Gastrocnemius medialis (tissue), 4 donors: ENCODE data around the gene SLC8A3. TPM values are rescaled to one million over a fixed set of nuclear protein-coding genes. Genes with fewer than 3 reads are reported as not detected.

Source experiments
- ATAC-seq, 2 donors: fragments of 150-250 bp; one replicate each; pipeline ENCODE4 v1.9.1; 2016
- DNase-seq, 2 donors: peaks; one replicate each; pipeline ENCODE4 v3.0.0-alpha.2; 2019
- H3K27ac ChIP-seq, 4 donors: fragments of 200-600 bp; sonication (generic); 1 replicate in 1 of 4; 2 replicates in 3 of 4; pipeline ENCODE4 v1.5.1; 2016 to 2018; ENCODE audit warnings: mild to moderate bottlenecking in 2 of 4, moderate library complexity in 1 of 4
- H3K27me3 ChIP-seq, 3 donors: fragments of 200-600 bp; sonication (generic) in 2 of 3; 1 replicate in 1 of 3; 2 replicates in 2 of 3; pipeline versions ENCODE4 v1.5.1 to v1.6.0; 2016 to 2019; ENCODE audit warnings: mild to moderate bottlenecking in 1 of 3, moderate library complexity in 1 of 3
- H3K36me3 ChIP-seq, 2 donors: fragments of 200-600 bp; sonication (generic) in 1 of 2; one replicate each; pipeline ENCODE4 v1.5.1; 2017 to 2018
- H3K4me1 ChIP-seq, 2 donors: fragments of 200-600 bp; sonication (generic) in 1 of 2; one replicate each; pipeline ENCODE4 v1.5.1; 2016 to 2017; ENCODE audit warnings: mild to moderate bottlenecking in 2 of 2
- H3K4me3 ChIP-seq, 4 donors: fragments of 200-600 bp; sonication (generic) in 3 of 4; 1 replicate in 1 of 4; 2 replicates in 3 of 4; pipeline ENCODE4 v1.5.1; 2016 to 2019; ENCODE audit warnings: mild to moderate bottlenecking in 2 of 4
- H3K9me3 ChIP-seq, 3 donors: fragments of 200-600 bp; sonication (generic) in 2 of 3; 1 replicate in 1 of 3; 2 replicates in 2 of 3; pipeline ENCODE4 v1.5.1; 2016 to 2019
- POLR2A ChIP-seq, 2 donors: fragments of 450-650 bp; IDR thresholded peaks; one replicate each; pipeline ENCODE4 v1.6.1; 2017; ENCODE audit warnings: antibody characterized with exemption in 2 of 2, mild to moderate bottlenecking in 2 of 2, moderate library complexity in 2 of 2
- in situ Hi-C, 4 donors: fragments of 200-750 bp; cut with MboI; loops; one replicate each; pipeline versions ENCODE4 v1.15.0 to v1.8.0; 2017; ENCODE audit warnings: low sequenced_read_pairs in 4 of 4
- intact Hi-C: fragments of 100-400 bp; cut with DNase I; formaldehyde crosslinking; loops from one replicate; pipeline ENCODE4 v1.15.1; 2023; ENCODE audit warnings: low total_unique reads
- total RNA-seq, 4 donors: library from RNA; depleted of rRNA; stranded (reverse); fragments of >200 nt; gene quantifications; one replicate each; pipeline versions ENCODE4 v1.1.0 to v1.2.3, GENCODE V29; 2016
- TF ChIP-seq, protein P1 (sequence below), 5 experiments: fragments of 450-650 bp in 3 of 5; fragments of 200-600 bp in 2 of 5; sonication (generic) in 2 of 5; IDR thresholded peaks in 4 of 5; conservative IDR thresholded peaks in 1 of 5; 1 replicate in 4 of 5; 2 replicates in 1 of 5; pipeline ENCODE4 v1.5.1; 2016 to 2019; ENCODE audit warnings: antibody characterized with exemption in 5 of 5, mild to moderate bottlenecking in 3 of 5, moderate library complexity in 3 of 5

Gene SLC8A3
- total RNA-seq, 4 donors from 2014 or later, result 8.5 to 14.1 (median 12.6) TPM

- Histone ChIP-seq H3K4me3 (no peak overlapping the region), H3K27me3 (no peaks in the 10 kb centered on the region), H3K27ac (peak overlapping the region; percentile 47 to 53 (median 50)), H3K9me3 (no peaks in the 10 kb centered on the region), H3K4me1 (peaks cover 22 to 33% of the 10 kb centered on the region in 2 donors), H3K36me3 (no peaks in the 10 kb centered on the region)
- TF ChIP-seq POLR2A (IDR thresholded peaks at IDR 0.05), result no peak
- TF ChIP-seq, protein P1, sequence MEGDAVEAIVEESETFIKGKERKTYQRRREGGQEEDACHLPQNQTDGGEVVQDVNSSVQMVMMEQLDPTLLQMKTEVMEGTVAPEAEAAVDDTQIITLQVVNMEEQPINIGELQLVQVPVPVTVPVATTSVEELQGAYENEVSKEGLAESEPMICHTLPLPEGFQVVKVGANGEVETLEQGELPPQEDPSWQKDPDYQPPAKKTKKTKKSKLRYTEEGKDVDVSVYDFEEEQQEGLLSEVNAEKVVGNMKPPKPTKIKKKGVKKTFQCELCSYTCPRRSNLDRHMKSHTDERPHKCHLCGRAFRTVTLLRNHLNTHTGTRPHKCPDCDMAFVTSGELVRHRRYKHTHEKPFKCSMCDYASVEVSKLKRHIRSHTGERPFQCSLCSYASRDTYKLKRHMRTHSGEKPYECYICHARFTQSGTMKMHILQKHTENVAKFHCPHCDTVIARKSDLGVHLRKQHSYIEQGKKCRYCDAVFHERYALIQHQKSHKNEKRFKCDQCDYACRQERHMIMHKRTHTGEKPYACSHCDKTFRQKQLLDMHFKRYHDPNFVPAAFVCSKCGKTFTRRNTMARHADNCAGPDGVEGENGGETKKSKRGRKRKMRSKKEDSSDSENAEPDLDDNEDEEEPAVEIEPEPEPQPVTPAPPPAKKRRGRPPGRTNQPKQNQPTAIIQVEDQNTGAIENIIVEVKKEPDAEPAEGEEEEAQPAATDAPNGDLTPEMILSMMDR (IDR thresholded peaks at IDR 0.05 in 4 of 5, conservative IDR thresholded peaks at IDR 0.05 in 1 of 5), result no peak
- in situ Hi-C loops, result no loop called here
- intact Hi-C loops, result loop anchor here (2.0 kb wide), 1 partner anchor 30 kb away; no protein-coding TSS in a partner anchor
- ATAC-seq (peak; percentile 97 to 98), DNase-seq (peak; percentile 28 to 66)
Measured at GRCh38 chr14:70156592-70156991, 32.2 kb downstream of the SLC8A3 start.

DNA sequence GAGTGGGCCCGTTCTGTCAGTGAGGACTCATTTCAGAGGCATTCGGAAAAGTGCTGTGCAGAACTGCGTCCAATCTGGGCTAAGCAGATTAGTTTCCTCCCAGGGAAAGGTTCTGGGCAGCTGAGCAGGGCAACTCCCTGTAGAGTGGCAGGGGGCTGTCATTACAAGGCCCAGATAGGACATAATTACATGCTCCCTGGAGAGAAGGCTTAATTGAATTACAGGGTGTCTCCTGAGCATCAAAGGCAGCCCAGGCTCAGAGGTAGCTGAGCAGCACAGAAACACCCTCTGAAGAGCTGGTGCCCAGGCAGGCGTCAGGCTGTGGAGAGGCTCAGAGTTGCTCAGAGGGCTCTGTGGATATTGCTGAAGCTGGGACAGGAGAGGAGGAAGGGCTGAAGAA, 36.0 kb downstream of the SLC8A3 start:
- Histone ChIP-seq H3K4me3 (no peak overlapping the region), H3K4me1 (peaks cover 40 to 44% of the 10 kb centered on the region in 2 donors), H3K27ac (no peak overlapping the region), H3K9me3 (no peaks in the 10 kb centered on the region), H3K36me3 (no peaks in the 10 kb centered on the region), H3K27me3 (no peaks in the 10 kb centered on the region)
- in situ Hi-C loops, result no loop called here
- TF ChIP-seq, protein P1 (IDR thresholded peaks at IDR 0.05 in 4 of 5, conservative IDR thresholded peaks at IDR 0.05 in 1 of 5), result no peak
- no peak for TF ChIP-seq POLR2A (IDR thresholded peaks at IDR 0.05)
- intact Hi-C loops, result no loop called here
- DNase-seq, result no peak
- no peak for ATAC-seq

- ATAC-seq, result no peak
- H3K27ac ChIP-seq, result no peak overlapping the region
- no peak for DNase-seq
- H3K4me3 ChIP-seq, result no peak overlapping the region
- no peaks in the 10 kb centered on the region for H3K36me3 ChIP-seq
- in situ Hi-C loops, result no loop called here
- peaks cover 33 to 38% of the 10 kb centered on the region in 2 donors for H3K4me1 ChIP-seq
- no peak for TF ChIP-seq POLR2A (IDR thresholded peaks at IDR 0.05)
- TF ChIP-seq, protein P1 (IDR thresholded peaks at IDR 0.05 in 4 of 5, conservative IDR thresholded peaks at IDR 0.05 in 1 of 5), result no peak
- intact Hi-C loops, result no loop called here
- H3K9me3 ChIP-seq, result no peaks in the 10 kb centered on the region
- no peaks in the 10 kb centered on the region for H3K27me3 ChIP-seq
Measured at GRCh38 chr14:70152081-70152480, 36.7 kb downstream of the SLC8A3 start.

GRCh38 chr14:70149596-70150165, 39.1 kb downstream of the SLC8A3 start:
- Histone ChIP-seq H3K27ac (peak overlapping the region; percentile 68 to 84 (median 70)), H3K36me3 (no peaks in the 10 kb centered on the region), H3K4me3 (no peak overlapping the region), H3K4me1 (peaks cover 20 to 28% of the 10 kb centered on the region in 2 donors), H3K9me3 (no peaks in the 10 kb centered on the region), H3K27me3 (no peaks in the 10 kb centered on the region)
- ATAC-seq (peak in 1 of 2 donors; percentile 15), DNase-seq (no peak)
- TF ChIP-seq, protein P1 (IDR thresholded peaks at IDR 0.05 in 4 of 5, conservative IDR thresholded peaks at IDR 0.05 in 1 of 5), result no peak
- no peak for TF ChIP-seq POLR2A (IDR thresholded peaks at IDR 0.05)
- in situ Hi-C loops (no loop called here), intact Hi-C loops (loop anchor here (1.0 kb wide), 1 partner anchor 39 kb away; the partner anchor contains the start of gene SLC8A3)
